Measurements from ENCODE around the gene MAEA. TPM values are rescaled to one million over a fixed set of nuclear protein-coding genes. Genes with fewer than 3 reads are reported as not detected.
A peak's percentile ranks its signal among the peaks of the same experiment; 100 is the strongest.

MAEA gene
- total and polyA plus RNA-seq, 9 of the 15 experiments (the other 6 are each of a cell fraction or from before 2014, with no cell fraction given): 2.1 to 86.5 (median 45.0) TPM

DNA sequence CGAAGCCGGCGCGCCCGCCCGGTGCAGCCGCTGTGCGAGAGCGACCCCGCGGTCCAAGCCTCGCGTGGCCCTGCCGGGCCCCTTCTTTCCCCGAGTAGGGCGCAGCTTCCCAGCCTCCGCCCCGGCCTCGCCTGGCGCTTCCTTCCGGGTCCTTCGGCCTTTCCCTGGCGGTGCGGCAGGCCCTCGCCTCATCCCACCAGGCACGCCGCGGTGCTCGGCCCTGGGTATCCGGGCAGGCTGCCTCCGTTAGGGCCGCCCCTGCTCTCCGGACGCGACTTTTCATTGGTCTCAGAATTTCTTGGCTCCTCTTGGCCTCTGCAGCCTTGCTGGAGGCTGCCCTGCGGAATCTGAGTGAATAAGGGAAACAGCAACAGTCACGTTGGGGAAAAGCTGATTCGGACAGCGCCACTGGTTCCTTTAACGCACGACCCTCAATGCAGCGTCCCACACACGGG is 57.7 kb downstream of the MAEA start:
- Histone ChIP-seq H3K4me2 (ENCODE audit: insufficient read depth, low read length) (peak overlapping the region; percentile 97), H3K4me3 (peak overlapping the region; percentile 95), H4K20me1 (replicated peaks; ENCODE audit: control insufficient read depth, insufficient read depth, low read length) (0 out of 2 replicates have a peak, but pooled peaks cover 6% of the 10 kb centered on the region), H3K4me1 (replicated peaks in 1 of 2; ENCODE audit: control insufficient read depth in 2 of 2, insufficient read depth in 2 of 2, low read length in 2 of 2) (peaks cover 10 to 60% of the 10 kb centered on the region in 2 experiments), H3K9me1 (ENCODE audit: control insufficient read depth, insufficient read depth, low read length) (peaks cover 4% of the 10 kb centered on the region), H3K79me2 (ENCODE audit: control insufficient read depth, insufficient read depth, low read length) (peaks cover 27% of the 10 kb centered on the region), H3K9ac (ENCODE audit: insufficient read depth in 1 of 2, low read depth in 2 of 2, low read length in 2 of 2) (peak overlapping the region; percentile 78 to 94), H3K36me3 (ENCODE audit: control insufficient read depth, insufficient read depth, low read length) (peaks cover 17% of the 10 kb centered on the region; the same call in 2 of the 3 replicates), H3K27me3 (ENCODE audit: control insufficient read depth in 2 of 2, insufficient read depth in 2 of 2, low read length in 2 of 2) (no peaks in the 10 kb centered on the region), H3K9me3 (replicated peaks; ENCODE audit: control insufficient read depth, insufficient read depth, low read depth, low read length) (no peaks in the 10 kb centered on the region), H3K27ac (ENCODE audit: extremely low read depth, low read depth, low read length) (peak overlapping the region; percentile 91), H2AFZ (ENCODE audit: low read depth, low read length) (peak overlapping the region; percentile 81)
- ChIA-PET CTCF (ENCODE audit: low intra/inter-chr PET ratio) (no interaction called here), POLR2A (interaction anchor here (0.5 to 1.9 kb wide), 7 partner anchors 15 to 518 kb away, joined by 3 to 8 read pairs (median 3); partner anchors contain the start of genes CTBP1 and MAEA)
- in situ Hi-C loops (cut with MboI) (no loop called here), intact Hi-C loops (cut with micrococcal nuclease) (loop anchor here (1.0 to 2.0 kb wide), 3 partner anchors 59 to 217 kb away; partner anchors contain the start of gene MAEA)
- FAIRE-seq (peak; percentile 66), DNase-seq (ENCODE audit: extremely low read depth in 1 of 4, low spot score in 3 of 4) (peak in 2 of 4 experiments; percentile 65 to 76), ATAC-seq (peak; percentile 51)
- under 1% methylated on average over 33 of the region's 43 CpGs for WGBS (ENCODE audit: insufficient coverage, low coverage, missing lambda C conversion rate)
- BruUV-seq (replicated peaks): no TSS peak
- TF ChIP-seq FOXP1 (CRISPR knock-in tag; IDR thresholded peaks at IDR 0.05) (peak; percentile 60; the same call in 1 of the 2 replicates), POLR3G (IDR thresholded peaks at IDR 0.05; ENCODE audit: extremely low read depth, insufficient read length, insufficient replicate concordance) (no peak), SMAD3 (CRISPR knock-in tag; conservative IDR thresholded peaks at IDR 0.05) (no peak), TCF3 (CRISPR knock-in tag; IDR thresholded peaks at IDR 0.05) (no peak), RBFOX2 (IDR thresholded peaks at IDR 0.05; ENCODE audit: low read depth, low read length) (peak; percentile 78), ZC3H4 (CRISPR knock-in tag; IDR thresholded peaks at IDR 0.05; ENCODE audit: borderline replicate concordance) (no peak), CAMTA2 (CRISPR knock-in tag; conservative IDR thresholded peaks at IDR 0.05) (0 out of 2 replicates have a peak, but pooled peaks have one; percentile 20), NELFE (IDR thresholded peaks at IDR 0.05; ENCODE audit: insufficient read depth, insufficient read length) (no peak), NFYB (IDR thresholded peaks at IDR 0.05; ENCODE audit: extremely low read depth, insufficient read length) (no peak), SPI1 (IDR thresholded peaks at IDR 0.05; ENCODE audit: borderline replicate concordance, low read depth, low read length) (no peak), RAD21 (CRISPR knock-in tag; conservative IDR thresholded peaks at IDR 0.05 in 1 of 2, IDR thresholded peaks at IDR 0.05 in 1 of 2) (no peak), SAFB2 (IDR thresholded peaks at IDR 0.05; ENCODE audit: borderline replicate concordance, low read depth, low read length, severe bottlenecking) (no peak), MTA3 (IDR thresholded peaks at IDR 0.05; ENCODE audit: borderline replicate concordance) (peak; percentile 66; the same call in 1 of the 2 replicates), ELF4 (CRISPR knock-in tag; IDR thresholded peaks at IDR 0.05) (no peak)
- TF ChIP-seq, protein P1, sequence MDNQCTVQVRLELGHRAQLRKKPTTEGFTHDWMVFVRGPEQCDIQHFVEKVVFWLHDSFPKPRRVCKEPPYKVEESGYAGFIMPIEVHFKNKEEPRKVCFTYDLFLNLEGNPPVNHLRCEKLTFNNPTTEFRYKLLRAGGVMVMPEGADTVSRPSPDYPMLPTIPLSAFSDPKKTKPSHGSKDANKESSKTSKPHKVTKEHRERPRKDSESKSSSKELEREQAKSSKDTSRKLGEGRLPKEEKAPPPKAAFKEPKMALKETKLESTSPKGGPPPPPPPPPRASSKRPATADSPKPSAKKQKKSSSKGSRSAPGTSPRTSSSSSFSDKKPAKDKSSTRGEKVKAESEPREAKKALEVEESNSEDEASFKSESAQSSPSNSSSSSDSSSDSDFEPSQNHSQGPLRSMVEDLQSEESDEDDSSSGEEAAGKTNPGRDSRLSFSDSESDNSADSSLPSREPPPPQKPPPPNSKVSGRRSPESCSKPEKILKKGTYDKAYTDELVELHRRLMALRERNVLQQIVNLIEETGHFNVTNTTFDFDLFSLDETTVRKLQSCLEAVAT (IDR thresholded peaks at IDR 0.05): no peak
- TF ChIP-seq, protein P2, sequence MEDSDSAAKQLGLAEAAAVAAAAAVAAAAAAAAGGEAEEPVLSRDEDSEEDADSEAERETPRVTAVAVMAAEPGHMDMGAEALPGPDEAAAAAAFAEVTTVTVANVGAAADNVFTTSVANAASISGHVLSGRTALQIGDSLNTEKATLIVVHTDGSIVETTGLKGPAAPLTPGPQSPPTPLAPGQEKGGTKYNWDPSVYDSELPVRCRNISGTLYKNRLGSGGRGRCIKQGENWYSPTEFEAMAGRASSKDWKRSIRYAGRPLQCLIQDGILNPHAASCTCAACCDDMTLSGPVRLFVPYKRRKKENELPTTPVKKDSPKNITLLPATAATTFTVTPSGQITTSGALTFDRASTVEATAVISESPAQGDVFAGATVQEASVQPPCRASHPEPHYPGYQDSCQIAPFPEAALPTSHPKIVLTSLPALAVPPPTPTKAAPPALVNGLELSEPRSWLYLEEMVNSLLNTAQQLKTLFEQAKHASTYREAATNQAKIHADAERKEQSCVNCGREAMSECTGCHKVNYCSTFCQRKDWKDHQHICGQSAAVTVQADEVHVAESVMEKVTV (CRISPR knock-in tag; IDR thresholded peaks at IDR 0.05): no peak
- TF ChIP-seq, protein P3, sequence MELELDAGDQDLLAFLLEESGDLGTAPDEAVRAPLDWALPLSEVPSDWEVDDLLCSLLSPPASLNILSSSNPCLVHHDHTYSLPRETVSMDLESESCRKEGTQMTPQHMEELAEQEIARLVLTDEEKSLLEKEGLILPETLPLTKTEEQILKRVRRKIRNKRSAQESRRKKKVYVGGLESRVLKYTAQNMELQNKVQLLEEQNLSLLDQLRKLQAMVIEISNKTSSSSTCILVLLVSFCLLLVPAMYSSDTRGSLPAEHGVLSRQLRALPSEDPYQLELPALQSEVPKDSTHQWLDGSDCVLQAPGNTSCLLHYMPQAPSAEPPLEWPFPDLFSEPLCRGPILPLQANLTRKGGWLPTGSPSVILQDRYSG (tag; conservative IDR thresholded peaks at IDR 0.05; ENCODE audit: low read depth): no peak
- TF ChIP-seq, protein P4, sequence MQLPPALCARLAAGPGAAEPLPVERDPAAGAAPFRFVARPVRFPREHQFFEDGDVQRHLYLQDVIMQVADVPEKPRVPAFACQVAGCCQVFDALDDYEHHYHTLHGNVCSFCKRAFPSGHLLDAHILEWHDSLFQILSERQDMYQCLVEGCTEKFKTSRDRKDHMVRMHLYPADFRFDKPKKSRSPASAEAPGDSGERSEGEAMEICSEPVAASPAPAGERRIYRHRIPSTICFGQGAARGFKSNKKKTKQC (CRISPR knock-in tag; IDR thresholded peaks at IDR 0.05): peak; percentile 46; the same call in 1 of the 2 replicates
